ENCODE measurements around the gene KIF5C. TPM values are rescaled to one million over a fixed set of nuclear protein-coding genes. Genes with fewer than 3 reads are reported as not detected.

Gene KIF5C
- total RNA-seq, 1 donor from 2014 or later = not detected

DNA sequence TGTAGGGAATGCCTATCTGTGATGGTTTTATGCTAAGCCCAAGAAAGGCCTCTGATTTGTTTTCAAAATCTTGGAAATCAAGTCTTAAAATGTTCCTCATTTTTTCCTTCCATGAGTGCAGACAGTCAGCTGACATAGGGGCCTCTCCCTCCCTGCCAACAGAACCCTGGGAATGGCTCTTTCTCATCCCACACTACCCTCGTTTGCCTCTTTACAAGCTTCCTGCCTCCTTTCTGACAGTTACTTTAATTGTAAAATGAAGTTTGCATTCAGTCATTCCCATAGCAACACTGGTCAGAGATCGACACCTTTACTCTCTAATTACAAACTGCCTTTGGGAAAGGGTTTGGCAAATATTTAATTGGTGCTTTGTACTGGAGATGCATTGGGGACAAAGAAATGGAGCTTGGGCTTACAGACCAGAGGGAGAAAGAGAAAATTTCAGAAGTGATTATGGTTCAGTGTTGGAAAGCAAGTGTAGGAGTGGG lies 25.4 kb downstream of the KIF5C start:
- DNase-seq (ENCODE audit: low read depth) (no peak), FAIRE-seq (no peak)
- no peaks in the 10 kb centered on the region for H3K36me3 ChIP-seq (ENCODE audit: control insufficient read depth, insufficient read depth, low read length)
- TF ChIP-seq, protein P1, sequence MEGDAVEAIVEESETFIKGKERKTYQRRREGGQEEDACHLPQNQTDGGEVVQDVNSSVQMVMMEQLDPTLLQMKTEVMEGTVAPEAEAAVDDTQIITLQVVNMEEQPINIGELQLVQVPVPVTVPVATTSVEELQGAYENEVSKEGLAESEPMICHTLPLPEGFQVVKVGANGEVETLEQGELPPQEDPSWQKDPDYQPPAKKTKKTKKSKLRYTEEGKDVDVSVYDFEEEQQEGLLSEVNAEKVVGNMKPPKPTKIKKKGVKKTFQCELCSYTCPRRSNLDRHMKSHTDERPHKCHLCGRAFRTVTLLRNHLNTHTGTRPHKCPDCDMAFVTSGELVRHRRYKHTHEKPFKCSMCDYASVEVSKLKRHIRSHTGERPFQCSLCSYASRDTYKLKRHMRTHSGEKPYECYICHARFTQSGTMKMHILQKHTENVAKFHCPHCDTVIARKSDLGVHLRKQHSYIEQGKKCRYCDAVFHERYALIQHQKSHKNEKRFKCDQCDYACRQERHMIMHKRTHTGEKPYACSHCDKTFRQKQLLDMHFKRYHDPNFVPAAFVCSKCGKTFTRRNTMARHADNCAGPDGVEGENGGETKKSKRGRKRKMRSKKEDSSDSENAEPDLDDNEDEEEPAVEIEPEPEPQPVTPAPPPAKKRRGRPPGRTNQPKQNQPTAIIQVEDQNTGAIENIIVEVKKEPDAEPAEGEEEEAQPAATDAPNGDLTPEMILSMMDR (IDR thresholded peaks at IDR 0.05; ENCODE audit: insufficient read depth, low read length, severe bottlenecking) = no peak
- H3K27me3 ChIP-seq (ENCODE audit: control insufficient read depth, insufficient read depth, low read length) = no peaks in the 10 kb centered on the region
- H3K4me3 ChIP-seq (ENCODE audit: low read depth, low read length) = no peak overlapping the region

DNA sequence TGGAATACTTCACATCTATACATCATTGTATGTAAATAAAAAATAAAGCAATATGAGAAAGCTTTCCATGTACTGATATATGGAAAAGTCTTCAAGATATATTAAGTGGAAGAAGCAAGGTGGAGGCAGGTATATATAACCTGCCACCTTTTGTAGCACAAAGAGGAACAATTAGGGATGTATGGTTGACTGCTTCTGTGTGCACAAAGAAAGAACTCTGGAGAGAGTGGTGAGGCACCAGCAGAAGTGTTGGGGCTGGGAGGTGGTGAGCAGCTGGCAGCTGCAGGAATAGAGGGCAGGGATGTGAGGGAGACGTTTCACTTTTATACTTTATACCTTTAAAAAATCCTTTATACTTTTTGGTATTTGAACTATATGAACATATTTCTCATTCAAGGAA lies 26.1 kb downstream of the KIF5C start:
- Histone ChIP-seq H3K4me3 (ENCODE audit: low read depth, low read length) (no peak overlapping the region), H3K27me3 (ENCODE audit: control insufficient read depth, insufficient read depth, low read length) (no peaks in the 10 kb centered on the region), H3K36me3 (ENCODE audit: control insufficient read depth, insufficient read depth, low read length) (no peaks in the 10 kb centered on the region)
- DNase-seq (ENCODE audit: low read depth) = no peak
- FAIRE-seq = no peak
- TF ChIP-seq, protein P1 (IDR thresholded peaks at IDR 0.05; ENCODE audit: insufficient read depth, low read length, severe bottlenecking) = no peak

DNA sequence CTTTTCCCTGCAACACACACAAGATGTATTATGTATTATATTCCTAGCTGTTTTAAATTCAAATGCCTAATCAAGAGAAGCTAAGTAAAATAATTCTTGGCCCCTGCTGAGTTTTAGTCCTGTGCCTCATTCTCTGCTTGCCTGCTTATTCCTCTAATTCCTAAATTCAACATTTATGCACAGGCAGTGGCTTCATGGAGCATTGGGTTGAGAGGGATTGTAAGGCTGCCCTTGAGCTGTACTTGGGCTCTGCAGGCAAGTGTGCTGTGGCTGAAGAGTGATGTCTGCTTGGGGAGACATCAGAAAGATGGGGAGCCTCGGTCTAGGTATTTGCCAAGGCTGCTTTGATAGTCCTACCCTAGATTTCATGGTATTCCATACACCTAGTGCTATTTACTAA lies 27.8 kb downstream of the KIF5C start:
- TF ChIP-seq, protein P1 (IDR thresholded peaks at IDR 0.05; ENCODE audit: insufficient read depth, low read length, severe bottlenecking) = no peak
- no peak for FAIRE-seq

DNA sequence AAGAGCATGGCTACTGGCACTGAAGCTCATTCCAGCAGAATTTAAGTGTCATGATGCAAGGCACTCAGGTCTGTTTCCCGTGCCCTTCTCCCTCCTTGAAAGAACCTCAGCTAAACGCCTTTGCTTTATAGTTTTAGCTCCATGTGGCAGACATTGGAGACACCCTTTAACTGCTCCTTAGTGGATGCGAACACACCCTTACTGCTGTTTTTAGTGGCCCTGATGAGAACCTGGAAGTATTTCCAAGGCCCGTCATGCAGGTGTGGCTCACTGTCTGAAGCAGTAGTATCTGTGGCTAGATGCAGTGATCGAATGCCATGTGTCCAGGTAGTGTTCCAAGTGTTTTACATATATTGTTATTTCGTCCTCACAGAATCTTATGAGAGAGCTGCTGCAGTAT lies 28.3 kb downstream of the KIF5C start:
- Histone ChIP-seq H3K36me3 (ENCODE audit: control insufficient read depth, insufficient read depth, low read length) (no peaks in the 10 kb centered on the region), H3K4me3 (ENCODE audit: low read depth, low read length) (no peak overlapping the region), H3K27me3 (ENCODE audit: control insufficient read depth, insufficient read depth, low read length) (no peaks in the 10 kb centered on the region)
- TF ChIP-seq, protein P1 (IDR thresholded peaks at IDR 0.05; ENCODE audit: insufficient read depth, low read length, severe bottlenecking) = no peak
- no peak for FAIRE-seq
- DNase-seq (ENCODE audit: low read depth) = no peak

More for the DNA sequence above, 27.8 kb downstream of the KIF5C start:
- no peaks in the 10 kb centered on the region for H3K36me3 ChIP-seq (ENCODE audit: control insufficient read depth, insufficient read depth, low read length)
- H3K27me3 ChIP-seq (ENCODE audit: control insufficient read depth, insufficient read depth, low read length) = no peaks in the 10 kb centered on the region
- no peak overlapping the region for H3K4me3 ChIP-seq (ENCODE audit: low read depth, low read length)
- no peak for DNase-seq (ENCODE audit: low read depth)

DNA sequence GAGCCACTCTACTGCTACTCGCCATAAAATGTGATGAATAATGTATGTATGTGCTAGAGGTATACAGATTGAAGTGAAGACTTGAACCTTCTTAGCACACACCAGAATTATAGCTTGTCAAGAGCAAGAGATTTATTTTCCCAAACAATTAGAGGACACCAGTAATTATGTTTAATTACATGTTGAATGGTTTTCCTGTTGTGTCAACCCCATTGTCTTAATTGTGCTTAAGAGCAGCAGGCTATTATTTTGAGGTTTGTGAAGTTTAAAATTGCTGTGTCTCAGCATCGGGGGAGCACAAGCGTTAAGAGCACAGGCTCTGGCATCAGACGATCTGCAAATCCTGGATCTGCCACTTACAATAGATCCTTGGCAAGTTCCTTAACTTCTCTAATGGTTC lies 29.0 kb downstream of the KIF5C start:
- DNase-seq (ENCODE audit: low read depth) (no peak), FAIRE-seq (no peak)
- no peak overlapping the region for H3K4me3 ChIP-seq (ENCODE audit: low read depth, low read length)
- no peaks in the 10 kb centered on the region for H3K36me3 ChIP-seq (ENCODE audit: control insufficient read depth, insufficient read depth, low read length)
- TF ChIP-seq, protein P1 (IDR thresholded peaks at IDR 0.05; ENCODE audit: insufficient read depth, low read length, severe bottlenecking) = no peak
- H3K27me3 ChIP-seq (ENCODE audit: control insufficient read depth, insufficient read depth, low read length) = no peaks in the 10 kb centered on the region

DNA sequence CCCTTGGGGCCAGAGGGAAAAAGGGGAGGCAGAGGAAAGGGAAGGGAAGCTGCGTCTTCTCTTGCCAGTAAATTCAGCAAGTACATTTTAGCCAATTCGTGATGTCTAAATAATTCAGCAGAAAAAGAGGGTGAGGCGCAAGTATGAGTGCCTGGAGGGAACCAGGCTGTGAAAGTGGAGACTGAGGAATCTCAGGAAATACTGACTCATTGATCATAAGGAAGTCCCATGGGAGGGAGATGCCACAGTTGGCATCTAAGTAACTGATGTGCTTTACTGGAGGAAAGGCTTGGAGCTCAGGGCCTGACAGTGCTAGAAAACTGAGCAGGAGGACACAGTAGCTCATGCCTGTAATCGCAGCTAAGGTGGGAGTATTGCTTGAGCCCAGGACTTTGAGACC lies 31.1 kb downstream of the KIF5C start:
- H3K4me3 ChIP-seq (ENCODE audit: low read depth, low read length) = no peak overlapping the region
- H3K36me3 ChIP-seq (ENCODE audit: control insufficient read depth, insufficient read depth, low read length) = no peaks in the 10 kb centered on the region
- no peaks in the 10 kb centered on the region for H3K27me3 ChIP-seq (ENCODE audit: control insufficient read depth, insufficient read depth, low read length)
- DNase-seq (ENCODE audit: low read depth) = peak; percentile 28
- FAIRE-seq = no peak
- TF ChIP-seq, protein P1 (IDR thresholded peaks at IDR 0.05; ENCODE audit: insufficient read depth, low read length, severe bottlenecking) = no peak
